HFF-Myc (cell line): ENCODE data around the gene HELZ2.
A peak's percentile ranks its signal among the peaks of the same experiment; 100 is the strongest.

Experiments
- DNase-seq: peaks from one replicate; pipeline ENCODE4 v3.0.0-alpha.2; 2011; ENCODE audit warnings: low read depth; ENCODE audit errors: extremely low read depth
- H3K4me3 ChIP-seq: replicated peaks from 2 replicates; pipeline ENCODE4 v1.5.1; 2011; ENCODE audit warnings: low read depth, mild to moderate bottlenecking, control low read depth, low read length
- TF ChIP-seq, protein P1 (sequence below): IDR thresholded peaks from 2 replicates; pipeline ENCODE4 v1.5.1; 2012; ENCODE audit warnings: mild to moderate bottlenecking, low read depth, low read length, control low read depth; ENCODE audit errors: missing control alignments

Gene HELZ2

DNA sequence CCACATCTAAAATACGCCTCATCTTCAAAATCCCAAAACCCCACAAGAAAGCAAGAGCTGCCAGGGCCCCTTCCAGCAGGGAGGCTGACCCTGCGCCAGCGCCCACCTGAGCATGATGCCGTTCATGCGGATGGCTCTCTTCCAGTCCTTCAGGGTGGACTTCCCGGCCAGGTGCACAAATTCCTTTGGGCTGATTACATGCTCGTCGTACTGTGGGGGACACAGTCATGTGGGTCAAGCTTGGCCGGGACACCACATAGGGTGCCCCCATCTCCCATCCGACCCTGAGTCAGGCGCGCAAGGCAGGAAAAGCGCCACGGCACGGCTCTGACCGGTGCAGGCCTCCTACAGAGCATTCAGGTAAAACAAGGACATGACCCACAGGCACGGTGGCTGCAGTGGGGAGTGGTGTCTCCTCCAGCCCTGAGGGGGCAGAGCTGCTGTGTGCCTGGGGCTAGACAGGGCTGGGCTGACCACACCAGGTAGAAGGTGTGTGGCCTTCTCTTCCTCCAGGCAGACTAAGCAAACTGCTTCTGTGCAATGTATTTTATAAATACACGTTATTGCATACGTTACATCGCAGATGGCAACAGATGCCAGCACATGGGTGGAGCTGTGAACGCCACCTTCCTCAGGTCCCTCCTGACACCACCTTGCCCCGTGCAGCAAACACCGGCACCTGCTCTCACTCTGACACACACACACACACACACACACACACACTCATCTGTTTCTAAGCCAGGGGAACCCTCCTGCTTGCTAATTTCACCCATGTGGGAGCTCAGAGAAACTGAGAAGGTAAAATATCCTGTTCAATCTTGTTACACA, 23.8 kb upstream of the HELZ2 start:
- DNase-seq: no peak
- TF ChIP-seq, protein P1, sequence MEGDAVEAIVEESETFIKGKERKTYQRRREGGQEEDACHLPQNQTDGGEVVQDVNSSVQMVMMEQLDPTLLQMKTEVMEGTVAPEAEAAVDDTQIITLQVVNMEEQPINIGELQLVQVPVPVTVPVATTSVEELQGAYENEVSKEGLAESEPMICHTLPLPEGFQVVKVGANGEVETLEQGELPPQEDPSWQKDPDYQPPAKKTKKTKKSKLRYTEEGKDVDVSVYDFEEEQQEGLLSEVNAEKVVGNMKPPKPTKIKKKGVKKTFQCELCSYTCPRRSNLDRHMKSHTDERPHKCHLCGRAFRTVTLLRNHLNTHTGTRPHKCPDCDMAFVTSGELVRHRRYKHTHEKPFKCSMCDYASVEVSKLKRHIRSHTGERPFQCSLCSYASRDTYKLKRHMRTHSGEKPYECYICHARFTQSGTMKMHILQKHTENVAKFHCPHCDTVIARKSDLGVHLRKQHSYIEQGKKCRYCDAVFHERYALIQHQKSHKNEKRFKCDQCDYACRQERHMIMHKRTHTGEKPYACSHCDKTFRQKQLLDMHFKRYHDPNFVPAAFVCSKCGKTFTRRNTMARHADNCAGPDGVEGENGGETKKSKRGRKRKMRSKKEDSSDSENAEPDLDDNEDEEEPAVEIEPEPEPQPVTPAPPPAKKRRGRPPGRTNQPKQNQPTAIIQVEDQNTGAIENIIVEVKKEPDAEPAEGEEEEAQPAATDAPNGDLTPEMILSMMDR: no peak
- no peak overlapping the region for H3K4me3 ChIP-seq

DNA sequence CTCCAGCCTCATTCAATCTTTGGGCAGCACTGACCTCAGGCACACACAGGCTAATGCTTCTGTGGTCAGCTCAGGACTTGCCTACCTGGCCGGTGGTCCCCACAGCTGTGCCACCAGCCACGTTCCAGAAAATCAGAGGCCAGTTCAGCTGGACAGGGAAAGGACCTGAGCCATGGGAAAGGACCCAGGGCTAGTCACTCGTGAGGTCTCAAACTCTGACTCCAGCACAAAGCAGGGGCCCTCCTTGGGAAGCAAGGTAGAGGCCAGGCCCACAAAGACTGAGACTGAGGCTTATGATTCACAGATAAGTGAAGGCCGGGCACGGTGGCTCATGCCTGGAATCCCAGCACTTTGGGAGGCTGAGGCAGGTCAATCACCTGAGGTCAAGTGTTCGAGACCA, 22.4 kb upstream of the HELZ2 start:
- no peak for DNase-seq
- H3K4me3 ChIP-seq: no peak overlapping the region

DNA sequence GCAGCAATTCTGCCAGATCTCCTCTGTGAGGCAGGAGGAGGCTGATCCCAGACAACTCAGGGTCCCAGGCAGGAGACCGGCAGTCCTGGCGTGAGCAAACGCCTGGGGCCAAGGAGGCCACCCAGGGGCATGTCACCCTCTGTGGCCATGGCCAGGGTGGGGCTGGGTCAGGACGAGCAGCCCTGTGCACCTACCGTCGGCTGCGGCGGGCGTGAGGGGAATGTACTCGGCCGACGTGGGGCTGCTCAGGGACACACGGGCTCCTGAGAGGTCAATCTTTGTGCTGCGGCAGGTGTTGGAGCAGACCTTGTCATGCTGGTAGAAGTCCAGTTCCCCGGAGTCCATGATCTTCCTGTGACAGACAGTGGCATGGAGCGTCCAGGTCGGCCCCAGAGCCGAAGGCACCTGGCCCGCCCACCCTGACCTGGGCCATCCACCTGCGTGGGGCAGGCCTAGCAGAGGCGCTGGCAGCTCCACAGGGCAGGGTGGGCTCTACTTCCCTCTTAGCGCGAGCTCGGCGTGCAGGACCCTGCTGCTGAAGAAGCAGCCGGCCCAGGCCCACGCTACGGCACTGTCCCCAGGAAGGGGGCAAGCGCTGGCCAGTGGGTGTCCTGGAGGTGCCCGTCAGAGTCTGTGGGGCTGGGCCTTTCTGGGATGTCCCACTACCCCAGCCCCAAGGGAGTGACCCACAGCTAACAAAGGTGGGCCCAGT, 21.5 kb upstream of the HELZ2 start:
- TF ChIP-seq, protein P1: no peak
- no peak overlapping the region for H3K4me3 ChIP-seq
- no peak for DNase-seq

More for the DNA sequence above, 22.4 kb upstream of the HELZ2 start:
- TF ChIP-seq, protein P1: no peak

DNA sequence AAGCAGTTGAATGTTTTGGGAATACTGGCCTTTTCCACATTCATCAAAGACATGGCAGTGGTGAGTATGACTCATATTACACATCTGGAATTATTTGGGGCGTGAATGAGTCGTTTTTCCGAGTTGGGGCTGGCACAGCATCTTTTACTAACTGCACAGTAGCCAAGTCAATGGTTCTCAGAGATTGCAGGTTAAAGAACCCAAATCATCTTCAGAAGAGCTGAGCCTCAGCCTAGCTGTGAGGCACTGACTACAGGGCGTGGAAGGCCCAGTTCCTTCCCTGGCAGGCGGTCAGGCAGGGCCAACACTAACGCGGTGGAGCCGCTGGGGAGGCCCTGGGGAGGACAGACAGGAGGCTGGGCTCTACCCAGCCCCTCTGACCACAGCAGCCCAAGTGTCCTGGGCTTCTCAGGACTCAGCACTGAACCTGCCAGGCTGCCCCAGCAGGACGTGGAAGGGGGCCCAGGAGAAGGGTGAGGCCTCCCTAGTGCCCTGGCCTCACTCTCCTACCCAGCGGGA, 20.1 kb upstream of the HELZ2 start:
- H3K4me3 ChIP-seq: no peak overlapping the region
- TF ChIP-seq, protein P1: no peak
- peak; percentile 73 for DNase-seq

DNA sequence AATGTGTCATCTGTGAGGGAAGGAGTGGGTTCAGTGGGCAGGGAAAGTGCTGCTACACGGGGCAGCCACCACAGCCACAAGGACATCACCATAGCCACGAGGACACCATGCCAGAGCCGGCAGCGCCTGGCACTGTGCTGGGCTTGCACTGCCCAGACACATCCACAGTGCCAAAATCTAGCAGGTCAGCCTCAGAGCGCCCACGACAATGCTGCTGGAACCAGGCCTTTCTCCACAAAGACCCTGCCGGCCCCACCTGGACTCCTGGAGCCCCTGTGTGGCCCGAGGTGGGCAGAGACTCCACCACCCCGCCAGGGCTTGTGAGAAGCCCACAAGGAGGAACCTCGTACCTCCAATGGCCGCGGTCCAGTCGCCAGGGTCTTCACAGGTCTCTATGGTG, 18.6 kb upstream of the HELZ2 start:
- no peak overlapping the region for H3K4me3 ChIP-seq
- TF ChIP-seq, protein P1: no peak
- no peak for DNase-seq

DNA sequence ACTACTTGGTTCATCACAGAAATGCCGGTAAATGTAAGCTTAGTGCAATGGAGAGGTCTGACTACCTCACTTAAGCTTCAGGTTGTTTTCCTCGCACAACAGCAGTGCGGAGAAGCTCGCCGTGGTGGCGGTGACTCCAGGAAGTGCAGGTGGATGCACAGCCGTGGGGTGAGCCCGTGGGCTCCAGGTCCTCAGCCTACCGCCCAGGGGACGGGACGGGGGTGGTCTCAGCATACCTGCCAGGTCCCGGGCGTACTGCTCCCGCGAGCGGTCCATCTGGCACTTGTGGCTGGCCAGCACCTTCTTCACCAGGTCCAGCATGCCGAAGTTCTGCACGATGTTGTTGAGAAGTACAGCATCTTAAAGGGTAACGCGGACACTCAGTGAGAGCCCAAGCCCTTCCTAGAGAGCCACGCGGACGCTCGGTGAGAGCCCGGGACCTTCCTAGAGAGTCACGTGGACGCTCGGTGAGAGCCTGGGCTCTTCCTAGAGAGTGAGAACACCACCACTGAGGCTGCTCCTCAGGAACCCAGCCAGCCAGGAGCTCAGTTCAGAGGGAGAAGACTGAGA, 17.8 kb upstream of the HELZ2 start:
- no peak for DNase-seq
- TF ChIP-seq, protein P1: no peak
- no peak overlapping the region for H3K4me3 ChIP-seq
